Measurements from ENCODE around the gene SLC38A11.

- no peak for TF ChIP-seq CTCF (conservative IDR thresholded peaks at IDR 0.05)
- TF ChIP-seq ZFX (IDR thresholded peaks at IDR 0.05): no peak
These were observed 45.0 kb downstream of the SLC38A11 start for GRCh38 chr2:164910101-164910899.
